Measurements from ENCODE around the gene GOLGA7B.

DNA sequence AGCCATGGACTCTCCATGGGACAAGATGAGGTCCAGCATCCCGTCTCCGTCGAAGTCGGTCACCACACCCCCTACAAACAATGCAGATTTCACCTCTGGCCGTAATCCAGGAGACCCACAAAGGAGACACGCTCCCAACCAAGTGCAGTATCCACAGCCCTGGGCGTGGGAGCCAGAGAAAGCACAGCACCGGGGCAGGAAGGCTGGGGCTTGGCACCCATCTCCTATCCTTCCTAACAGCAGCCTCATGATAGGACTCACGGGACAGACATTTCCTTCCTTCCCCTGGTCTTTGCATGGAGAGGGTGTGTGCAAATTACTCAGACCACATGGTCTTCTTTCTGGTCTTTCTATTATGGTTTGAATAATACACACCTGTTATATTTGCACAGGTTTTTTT is 46.3 kb downstream of the GOLGA7B start:
- TF ChIP-seq, protein P1, sequence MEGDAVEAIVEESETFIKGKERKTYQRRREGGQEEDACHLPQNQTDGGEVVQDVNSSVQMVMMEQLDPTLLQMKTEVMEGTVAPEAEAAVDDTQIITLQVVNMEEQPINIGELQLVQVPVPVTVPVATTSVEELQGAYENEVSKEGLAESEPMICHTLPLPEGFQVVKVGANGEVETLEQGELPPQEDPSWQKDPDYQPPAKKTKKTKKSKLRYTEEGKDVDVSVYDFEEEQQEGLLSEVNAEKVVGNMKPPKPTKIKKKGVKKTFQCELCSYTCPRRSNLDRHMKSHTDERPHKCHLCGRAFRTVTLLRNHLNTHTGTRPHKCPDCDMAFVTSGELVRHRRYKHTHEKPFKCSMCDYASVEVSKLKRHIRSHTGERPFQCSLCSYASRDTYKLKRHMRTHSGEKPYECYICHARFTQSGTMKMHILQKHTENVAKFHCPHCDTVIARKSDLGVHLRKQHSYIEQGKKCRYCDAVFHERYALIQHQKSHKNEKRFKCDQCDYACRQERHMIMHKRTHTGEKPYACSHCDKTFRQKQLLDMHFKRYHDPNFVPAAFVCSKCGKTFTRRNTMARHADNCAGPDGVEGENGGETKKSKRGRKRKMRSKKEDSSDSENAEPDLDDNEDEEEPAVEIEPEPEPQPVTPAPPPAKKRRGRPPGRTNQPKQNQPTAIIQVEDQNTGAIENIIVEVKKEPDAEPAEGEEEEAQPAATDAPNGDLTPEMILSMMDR (IDR thresholded peaks at IDR 0.05), result no peak
- TF ChIP-seq POLR2A (IDR thresholded peaks at IDR 0.05), result no peak
